NCI-H1092 (cell line): Measurements from ENCODE around the gene EPHB2.

Experiments
- DNase-seq: peaks from one replicate; lab custom pipeline; 2025; lab: John Stamatoyannopoulos, UW

Gene EPHB2

DNA sequence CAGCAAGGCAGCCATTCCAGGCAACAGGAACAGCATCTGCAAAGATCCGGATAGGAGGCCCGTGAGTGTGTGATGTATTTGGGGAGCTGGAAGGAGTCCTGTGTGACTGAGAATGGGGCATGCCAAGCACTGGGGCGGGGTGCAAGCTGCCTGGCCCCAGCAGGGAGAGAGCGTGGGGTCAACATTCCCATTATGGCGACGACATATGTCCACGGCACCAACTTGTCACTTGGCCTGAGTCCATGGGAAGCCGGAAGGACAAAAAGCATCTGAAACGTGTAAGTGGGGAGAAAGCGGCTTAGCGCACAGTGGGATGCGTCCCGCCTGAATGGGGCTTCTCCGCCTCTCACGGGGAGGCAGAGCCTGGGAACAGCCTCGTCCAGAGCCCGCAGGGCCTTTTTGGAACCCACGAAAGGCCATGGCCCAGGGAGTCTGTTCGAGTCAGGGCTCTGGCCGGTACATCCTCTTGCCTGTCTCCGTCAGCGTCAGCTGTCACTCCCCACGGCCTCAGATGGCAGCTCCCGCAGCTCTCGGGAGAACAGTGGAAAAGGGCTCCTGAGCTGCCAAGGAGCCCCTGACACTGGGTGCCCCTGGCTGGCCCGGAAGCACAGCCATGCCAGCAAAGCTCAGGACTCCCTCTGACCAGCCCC lies 12.4 kb downstream of the EPHB2 start:
- no peak for DNase-seq

DNA sequence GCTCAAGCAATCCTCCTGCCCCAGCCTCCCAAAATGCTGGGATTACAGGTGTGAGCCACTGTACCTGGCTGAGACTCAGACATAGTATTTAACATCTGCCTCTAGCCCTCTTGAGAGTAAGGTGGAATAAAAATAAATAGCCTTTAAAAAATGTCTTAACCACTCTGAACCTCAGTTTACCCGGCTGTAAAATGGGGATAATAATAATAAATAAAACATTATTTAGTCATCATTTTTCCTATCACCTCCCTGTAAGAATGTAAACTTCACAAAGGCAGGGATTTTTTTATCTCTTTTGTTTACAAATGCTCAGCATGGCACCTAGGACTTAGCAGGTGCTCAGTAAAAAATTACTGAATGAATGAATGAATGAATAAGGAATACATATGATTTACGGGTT lies 17.2 kb downstream of the EPHB2 start:
- DNase-seq = no peak

DNA sequence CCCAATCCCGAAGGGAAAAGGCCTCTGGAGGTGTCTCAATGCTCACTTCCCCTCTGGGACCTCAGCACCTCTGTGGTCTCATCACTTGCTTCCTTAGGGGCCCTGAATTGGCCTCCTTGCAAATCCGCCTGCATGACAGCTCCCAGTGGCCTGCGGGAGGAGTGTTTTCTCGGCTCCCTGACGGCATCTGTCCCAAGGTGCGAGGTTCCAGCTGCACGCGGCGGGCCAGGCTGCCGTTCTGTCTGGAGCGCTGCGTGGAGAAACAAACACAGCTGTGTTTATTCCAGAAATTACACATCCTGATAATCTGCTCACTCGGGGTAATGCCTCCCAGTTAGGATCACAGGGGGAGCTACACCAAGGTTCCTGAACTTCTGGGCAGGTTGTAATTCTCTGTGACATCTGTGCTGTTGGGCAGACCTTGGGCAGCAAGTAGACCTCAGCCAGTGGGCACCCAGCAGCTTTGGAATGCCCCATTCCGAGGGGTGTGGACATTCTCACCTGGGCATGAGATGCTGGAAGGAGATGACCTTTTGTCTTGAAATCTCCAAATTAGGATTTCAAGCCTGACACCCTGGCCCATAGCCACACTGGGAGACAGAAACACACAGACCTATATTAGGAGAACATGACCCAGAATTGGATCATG lies 18.2 kb downstream of the EPHB2 start:
- DNase-seq = peak; percentile 42

DNA sequence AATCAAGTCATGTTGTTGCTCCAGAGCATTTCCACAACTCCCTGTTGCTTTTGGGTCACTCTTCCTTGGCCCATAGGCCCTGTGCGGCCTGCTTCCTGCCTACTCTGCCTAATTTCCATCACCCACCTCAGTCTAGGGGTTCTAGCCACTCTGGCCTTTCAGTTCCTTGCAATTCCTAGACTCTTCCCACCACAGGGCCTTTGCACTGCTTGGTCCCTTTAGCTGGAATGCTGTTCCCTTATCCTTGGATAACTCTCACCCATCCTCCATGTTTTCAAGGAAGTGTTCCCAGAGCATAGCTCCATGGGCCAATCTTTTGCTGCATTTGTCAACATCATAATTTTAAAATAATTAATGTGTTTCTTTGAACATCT lies 18.7 kb downstream of the EPHB2 start:
- DNase-seq = no peak

DNA sequence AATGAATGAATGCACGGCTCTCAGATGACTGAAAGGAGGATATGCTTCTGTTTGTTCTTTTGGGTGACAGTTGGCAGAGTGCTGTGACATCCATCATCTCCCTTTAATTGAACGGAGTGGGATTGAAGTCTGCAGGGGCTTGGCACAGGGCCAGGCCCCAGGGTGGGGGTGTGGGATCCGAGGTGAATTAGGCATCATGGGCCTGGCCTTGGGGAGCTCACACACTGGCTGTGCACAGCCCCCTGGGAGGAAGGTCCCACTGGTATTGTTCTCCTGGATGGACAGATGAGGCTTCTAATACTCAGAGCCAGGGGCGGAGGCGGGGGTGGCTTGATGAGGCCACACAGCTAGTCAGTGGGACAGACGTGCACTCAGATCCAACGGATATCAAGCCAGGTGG lies 19.3 kb downstream of the EPHB2 start:
- DNase-seq = no peak

DNA sequence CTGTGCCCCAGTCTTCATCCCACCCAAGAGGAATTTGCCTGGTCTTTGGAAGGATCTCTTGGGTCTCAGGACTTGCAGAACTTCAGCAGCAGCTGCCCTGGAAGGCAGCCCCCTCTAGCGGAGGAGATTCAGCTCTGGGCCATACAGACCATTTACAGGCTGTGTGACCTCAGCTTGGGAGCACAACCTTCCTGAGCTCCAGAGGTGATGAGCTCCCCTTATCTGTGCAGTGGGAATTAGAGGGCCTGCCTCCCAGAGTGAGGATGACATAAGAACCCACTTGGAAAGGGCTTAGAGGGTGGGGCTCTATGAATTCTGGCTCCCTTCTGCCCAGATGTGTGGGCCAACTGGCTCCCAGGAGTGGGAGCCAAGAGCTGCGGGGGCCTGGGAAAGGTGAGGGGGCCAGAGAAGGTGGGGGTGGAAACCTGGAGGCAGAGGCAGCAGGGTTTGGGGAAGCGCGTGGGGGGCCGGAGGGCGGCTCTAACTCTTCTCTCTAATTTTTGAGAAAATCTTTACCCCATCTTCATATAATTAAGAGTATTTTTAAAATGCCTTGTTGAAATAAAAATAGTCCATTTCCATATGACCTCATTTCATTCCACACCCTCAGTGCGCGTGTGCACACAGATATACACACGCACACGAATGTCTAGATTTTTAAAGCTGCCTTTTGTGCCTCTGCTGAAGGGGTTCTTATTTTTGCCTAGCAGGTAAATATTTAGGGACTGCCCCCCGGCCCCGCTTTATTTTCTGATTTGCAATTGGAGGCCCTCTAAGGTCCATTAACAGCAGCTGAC lies 21.5 kb downstream of the EPHB2 start:
- no peak for DNase-seq

DNA sequence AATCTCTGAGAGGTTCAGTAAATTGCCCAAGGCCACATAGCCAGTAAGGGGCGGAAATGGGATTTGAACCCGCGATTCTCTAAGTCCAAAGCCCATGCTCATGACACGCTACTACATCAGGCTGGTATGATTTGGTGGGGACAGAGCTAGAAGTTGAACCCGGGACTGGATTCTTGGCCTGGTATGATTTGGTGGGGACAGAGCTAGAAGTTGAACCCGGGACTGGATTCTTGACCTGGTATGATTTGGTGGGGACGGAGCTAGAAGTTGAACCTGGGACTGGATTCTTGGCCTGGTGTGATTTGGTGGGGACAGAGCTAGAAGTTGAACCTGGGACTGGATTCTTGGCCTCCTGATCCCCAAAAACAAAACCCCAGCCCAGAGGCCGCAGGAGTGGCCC lies 23.0 kb downstream of the EPHB2 start:
- no peak for DNase-seq

DNA sequence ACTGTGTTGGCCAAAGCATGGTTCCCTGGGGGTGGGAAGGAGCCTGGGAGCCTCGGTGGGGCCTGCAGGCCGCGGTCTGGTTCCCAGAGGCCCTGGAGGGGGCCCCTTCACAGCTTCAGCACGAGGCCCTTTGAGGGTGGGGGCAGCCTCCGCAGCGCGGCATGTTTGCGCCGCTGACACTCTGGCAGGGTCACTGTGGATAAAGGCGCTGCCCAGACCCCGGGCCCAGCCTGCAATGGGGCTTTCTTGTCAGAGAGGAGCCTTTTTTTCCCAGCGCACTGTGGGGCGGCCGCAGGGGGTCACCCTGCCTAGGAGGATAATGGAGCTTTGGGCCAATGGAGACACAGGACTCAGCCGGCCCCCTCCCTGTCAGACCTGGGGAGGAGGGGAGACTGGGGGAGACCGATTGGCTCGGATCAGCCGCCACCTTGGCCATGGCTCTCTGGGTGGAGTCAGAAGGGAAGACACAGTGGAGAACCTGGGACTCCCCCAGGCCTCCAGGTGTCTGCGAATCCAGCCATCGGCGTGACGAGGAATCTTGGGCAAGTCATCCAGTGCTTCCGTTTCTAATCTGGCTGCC lies 26.0 kb downstream of the EPHB2 start:
- no peak for DNase-seq

DNA sequence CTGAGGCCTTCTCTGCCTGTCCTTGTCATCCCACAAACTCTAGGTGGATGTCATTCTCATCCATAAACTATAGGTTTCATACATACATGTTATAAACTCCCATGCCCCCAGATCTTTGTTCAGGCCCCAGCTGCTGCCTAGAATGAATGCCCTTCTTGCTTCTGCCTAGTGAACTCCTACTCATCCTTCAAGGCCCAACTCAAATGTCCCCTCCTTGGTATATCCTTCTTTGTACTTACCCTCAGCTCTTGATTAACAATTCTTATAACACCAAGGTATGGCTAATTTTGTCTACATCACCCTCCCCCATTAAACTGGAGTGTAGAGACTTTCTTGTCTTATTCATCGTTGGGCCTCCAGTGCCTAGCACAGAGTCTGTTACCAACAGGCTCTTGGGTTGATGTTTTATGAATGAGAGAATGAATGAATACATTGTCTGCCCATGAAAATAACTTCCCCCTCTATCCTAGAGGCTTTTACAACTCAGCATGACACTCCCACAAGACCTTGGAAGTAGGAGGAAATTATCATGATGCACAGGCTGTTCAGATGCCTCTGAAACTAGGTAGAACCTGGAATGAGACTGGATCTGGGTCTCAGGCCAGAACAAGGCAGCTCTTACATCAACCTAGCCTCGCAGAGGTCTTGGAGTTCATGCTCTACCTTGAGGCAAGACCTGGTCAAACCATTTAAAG lies 26.9 kb downstream of the EPHB2 start:
- no peak for DNase-seq

DNA sequence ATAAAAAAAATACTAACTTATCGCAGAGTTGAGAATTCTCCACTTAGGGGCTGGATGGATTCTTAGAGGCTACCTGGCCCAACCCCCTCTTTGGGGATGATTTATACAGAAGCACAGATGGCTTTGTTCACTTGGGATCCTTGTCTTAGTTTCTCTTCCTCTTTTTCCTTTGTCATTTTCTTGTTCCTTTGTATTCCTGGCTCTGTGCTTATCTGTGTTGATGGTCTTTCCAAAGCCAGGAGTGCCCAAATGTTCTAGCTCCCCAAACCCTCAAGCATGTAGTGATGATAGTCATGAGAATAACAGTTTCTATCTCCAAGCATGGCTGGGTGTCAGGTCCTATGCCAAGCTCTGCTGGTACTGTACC lies 27.4 kb downstream of the EPHB2 start:
- no peak for DNase-seq

DNA sequence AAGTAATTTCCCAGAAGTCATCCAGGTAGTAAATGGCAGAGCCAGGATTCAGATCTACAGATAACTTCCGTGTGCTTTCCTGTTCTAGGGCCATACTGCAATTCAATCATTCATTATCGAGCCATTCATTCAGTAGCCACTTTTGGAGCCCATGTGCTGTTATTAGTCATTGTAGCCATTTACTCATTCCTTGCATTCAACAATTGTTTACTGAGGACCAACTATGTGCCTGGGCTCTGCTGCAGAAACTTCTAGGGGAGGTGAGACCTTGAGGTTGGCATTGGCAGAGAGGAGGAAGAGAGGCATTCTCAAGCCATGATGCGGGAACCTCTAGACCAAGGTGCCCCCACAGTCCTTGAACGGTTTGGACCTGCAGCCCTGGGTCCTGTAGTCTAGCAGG lies 27.9 kb downstream of the EPHB2 start:
- no peak for DNase-seq

DNA sequence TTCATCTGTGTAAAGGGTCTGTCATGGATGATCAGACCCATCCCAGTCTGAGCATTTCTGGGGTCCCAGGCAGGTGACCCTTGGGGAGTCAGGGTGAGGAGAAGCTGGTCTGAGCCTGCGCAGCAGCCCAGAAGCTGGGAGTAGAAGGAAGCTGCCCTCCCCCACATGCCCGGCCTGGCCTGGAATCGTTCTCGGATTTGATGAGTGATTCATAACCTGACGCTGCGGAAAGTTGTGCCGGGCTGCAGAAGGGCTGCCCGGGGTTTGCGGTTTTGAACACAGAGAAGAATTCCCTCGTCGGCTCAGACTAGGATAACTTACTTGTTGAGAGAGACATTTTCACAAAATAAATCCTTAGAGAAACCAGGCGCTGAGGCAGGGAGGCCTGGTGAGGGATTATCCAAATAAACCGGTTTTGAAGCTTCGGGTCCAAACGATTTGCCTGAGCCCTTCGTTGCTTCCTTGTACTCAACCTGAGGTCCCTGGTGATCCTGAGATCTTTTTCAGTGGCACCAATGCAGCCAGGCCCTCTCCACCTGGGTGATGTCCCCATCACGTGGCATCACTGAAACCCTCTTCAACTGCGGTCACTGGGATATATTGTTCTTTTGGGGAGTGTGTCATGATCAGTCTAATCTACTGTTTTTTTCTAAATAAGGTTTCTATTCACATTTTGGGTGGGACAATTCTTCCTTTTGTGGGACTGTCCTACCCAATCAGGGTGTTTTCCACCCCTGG lies 29.2 kb downstream of the EPHB2 start:
- no peak for DNase-seq

DNA sequence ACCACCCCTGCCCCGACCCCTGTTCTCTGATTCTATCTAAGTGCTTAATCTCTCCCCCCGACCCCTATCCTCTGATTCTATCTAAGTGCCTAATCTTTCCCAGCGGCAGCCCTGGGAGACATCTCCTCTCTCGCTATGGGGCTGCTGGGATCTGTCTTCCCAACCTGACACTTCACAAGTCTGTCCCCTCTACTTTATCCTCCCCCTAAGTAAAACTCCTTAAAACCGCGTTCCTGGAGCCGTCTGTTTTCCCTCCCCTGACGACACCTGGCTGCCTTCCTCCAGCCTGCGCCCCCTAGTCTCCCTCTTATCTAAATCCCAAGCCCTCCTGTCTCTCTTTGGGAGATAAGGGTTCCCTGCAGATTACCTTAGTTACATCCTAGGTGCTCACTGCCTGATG lies 30.5 kb downstream of the EPHB2 start:
- DNase-seq = no peak

DNA sequence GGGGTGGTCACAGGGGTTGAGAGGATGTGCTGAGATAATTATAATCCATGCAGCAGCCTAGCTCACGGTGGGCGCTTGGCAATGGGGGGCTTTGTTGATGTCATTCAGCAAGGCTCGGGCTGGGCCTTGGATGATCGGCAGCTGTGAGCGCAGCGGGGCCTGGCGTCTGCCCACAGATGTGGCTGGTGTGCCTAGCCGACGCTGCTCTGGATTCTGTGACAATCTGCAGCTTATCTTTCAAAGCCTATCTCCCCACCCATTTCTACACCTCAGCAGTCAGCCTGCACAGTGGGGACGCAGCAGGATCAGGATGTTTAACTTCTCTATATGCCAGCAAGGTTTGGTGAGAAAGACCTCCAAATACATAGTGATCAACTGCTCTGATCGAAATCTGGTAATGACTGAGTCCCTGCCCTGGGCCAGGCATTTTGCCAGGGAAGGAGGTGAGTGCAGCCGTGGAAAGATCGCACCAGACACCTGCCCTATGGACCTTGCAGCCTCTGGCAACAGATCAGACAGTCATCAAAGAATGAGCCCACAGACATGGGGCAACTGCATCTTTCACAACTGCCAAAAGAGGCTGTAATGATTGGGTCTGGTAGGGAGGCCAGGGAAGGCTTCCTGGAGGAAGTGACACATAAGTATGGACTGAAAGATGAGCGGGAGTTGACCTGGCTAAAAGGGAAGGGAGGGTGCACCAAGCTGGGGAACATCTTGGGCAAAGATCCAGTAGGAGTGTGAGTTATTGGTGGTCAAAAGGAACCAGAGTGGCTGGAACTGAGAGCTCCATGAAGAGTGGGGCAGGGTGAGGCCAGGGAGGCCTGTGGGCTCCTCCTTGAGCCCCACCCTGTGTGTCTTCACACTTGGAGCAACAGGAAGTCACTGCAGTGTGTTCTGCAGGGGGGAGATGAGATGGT lies 35.3 kb downstream of the EPHB2 start:
- no peak for DNase-seq

DNA sequence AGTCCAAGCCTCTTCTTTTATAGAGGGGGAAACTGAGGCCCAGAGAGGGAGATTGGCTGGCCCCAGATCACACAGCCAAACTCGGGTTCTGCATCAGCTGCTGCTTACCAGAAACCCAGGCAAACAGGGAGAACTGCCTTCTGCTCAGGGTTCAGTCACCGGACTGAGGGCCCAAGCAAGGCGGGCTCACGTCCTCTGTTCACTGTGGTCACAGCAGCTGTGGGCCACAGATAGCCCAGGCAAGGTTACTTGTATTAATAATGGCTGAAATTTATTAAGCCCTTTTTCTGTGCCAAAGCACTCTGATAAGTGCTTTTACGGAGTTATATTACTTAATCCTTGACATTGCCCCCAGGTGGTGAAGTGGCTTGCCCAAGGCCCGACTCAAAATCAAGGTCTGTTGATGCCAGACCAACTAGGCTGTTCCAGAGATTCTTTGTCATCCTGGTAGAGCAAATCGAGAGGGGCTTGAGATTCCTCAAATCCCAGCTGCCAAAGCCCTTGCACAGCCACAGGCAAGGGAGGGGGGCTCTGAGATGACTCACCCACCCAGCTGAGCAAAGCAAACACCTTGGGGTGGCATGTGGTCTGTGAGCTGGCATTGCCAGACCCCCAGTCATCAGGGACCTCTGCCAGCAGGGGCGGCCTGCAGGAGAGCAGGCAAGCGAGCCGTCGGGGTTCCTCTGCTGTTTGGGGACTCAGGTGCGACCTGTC lies 36.5 kb downstream of the EPHB2 start:
- DNase-seq = no peak

DNA sequence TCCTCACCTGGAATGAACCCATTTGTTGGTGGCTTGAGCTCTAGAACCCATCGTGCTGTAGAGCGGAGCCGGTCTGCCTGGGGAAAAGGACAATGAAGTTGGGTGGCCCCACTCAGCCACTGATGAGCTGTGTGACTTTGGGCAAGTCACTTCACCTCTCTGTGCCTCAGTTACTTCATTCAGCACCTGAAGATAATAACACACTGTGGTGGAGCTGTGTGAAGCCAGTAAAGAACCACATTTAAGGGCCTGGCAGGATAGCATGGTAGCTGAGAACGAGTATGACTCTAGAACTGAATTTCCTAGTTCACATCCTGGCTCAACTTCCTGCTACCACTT lies 37.1 kb downstream of the EPHB2 start:
- no peak for DNase-seq

DNA sequence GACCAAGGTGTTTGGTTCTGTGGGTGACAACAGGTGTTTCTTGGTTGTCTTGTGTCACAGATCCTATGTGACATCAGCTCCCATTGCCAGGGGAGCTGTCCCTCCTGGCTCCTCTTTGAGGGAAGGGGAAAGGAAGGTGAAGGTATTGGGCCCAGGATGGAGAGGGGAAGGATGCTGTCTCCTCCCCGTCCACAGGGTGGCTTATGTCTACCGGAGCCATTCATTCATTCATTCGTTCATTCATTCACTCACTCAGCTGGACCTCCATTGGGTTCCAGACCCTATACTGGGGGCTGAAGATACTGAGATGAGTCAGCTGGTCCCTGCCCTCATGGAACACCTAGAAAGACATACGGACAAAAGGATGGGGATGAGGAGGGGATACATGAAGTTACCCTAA lies 38.9 kb downstream of the EPHB2 start:
- no peak for DNase-seq

DNA sequence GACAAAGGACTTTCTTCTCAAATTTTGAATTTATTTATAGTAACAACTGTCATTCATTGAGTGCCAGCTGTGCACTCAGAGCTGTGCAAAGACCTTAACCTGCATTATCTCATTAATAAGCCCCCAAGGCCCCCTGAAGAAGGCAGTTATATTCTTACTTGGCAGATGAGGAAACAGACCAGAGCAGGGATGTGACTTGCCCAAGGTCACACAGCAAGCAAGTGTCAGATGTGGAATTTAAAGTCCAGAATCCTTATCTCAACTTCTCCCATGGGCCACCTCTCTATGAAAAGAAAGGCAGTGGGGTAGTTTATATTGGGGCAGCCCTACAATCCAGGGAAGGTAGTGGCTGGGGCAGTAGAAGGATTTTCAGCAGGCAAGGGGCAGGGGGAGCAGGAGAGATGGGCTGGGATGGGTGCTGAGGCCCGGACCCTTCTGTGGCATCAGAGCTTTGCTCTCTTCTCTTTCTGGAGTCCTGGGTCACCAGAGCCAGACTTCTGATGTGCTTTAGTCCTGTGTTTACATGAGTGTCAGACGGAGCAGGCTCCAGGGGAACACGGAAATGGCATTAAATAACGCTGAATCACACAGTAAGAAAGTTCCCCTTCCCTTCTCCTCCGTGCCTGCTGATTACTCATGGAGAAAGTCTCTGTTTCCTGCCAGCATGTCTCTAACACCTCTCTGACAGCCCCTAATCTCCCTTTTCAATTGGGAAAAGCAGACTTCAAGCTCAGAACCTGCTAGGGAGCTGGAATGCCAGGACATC lies 39.5 kb downstream of the EPHB2 start:
- no peak for DNase-seq

DNA sequence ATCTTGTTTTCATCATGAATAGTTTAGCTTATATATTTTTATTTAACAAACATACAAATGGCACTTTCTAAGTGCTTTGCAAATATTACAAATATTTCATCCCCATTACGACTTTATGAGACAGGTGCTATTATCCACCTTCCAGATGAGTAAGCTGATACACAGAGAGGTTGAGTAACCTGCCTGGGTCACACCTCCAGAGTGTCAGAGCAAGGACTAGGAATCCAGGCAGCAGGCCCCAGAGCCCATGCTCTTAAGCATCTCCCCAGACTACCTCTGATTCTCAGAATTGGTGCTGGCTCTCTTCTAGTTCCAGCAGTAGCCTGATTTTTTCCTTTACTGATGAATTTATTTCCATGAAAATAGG lies 40.0 kb downstream of the EPHB2 start:
- DNase-seq = no peak

DNA sequence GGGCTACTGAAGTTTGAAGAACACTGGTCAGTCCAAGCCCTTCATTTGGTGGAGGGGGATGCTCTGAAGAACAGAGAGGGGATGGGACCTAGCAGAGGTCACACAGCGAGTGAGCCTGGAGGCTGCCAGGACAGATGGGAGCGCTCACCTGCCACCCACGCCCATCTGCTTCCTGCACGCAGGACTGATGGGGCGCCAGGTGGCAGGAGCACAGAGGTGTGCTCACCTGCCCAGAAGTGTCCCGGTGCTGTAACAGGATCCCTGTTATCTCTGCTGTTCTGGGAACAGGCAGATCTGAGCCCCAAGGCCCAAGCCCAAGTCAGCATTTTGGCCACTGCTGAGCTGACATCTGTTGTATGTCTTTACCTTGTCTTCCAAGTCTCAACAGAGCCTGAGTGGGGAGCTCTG lies 40.5 kb downstream of the EPHB2 start:
- no peak for DNase-seq
